GM19328 (cell line): ENCODE data around the gene RBM23.

ENCODE experiments used
- ATAC-seq: cut with Tn5 transposase; IDR thresholded peaks from one replicate; pipeline ENCODE4 v1.9.1; 2021; ENCODE audit warnings: mild to moderate bottlenecking, moderate library complexity; ENCODE audit not compliant: unreplicated experiment

The RBM23 gene

DNA sequence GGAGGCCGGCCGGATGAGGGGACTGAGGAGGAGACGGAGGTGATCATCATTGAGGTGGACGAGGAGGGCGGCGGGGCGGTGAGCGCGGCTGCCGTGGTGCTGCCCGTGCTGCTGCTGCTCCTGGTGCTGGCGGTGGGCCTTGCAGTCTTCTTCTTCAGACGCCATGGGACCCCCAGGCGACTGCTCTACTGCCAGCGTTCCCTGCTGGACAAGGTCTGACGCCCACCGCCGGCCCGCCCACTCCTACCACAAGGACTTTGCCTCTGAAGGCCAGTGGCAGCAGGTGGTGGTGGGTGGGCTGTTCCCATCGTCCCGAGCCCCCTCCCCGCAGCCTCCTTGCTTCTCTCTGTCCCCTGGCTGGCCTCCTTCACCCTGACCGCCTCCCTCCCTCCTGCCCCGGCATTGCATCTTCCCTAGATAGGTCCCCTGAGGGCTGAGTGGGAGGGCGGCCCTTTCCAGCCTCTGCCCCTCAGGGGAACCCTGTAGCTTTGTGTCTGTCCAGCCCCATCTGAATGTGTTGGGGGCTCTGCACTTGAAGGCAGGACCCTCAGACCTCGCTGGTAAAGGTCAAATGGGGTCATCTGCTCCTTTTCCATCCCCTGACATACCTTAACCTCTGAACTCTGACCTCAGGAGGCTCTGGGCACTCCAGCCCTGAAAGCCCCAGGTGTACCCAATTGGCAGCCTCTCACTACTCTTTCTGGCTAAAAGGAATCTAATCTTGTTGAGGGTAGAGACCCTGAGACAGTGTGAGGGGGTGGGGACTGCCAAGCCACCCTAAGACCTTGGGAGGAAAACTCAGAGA is 72.9 kb downstream of the RBM23 start:
- no peak for ATAC-seq

DNA sequence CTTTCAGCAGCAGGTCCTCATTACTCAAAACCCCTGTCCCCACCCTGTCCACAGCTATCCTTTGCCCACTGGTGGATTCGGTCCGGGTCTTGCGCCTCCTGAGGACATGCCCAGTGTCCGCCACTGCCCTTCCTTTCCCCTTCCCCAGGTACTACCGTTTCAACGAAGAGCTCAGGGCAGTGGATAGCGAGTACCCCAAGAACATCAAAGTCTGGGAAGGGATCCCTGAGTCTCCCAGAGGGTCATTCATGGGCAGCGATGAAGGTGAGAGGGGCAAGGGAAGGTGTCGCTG is 73.9 kb downstream of the RBM23 start:
- no peak for ATAC-seq

DNA sequence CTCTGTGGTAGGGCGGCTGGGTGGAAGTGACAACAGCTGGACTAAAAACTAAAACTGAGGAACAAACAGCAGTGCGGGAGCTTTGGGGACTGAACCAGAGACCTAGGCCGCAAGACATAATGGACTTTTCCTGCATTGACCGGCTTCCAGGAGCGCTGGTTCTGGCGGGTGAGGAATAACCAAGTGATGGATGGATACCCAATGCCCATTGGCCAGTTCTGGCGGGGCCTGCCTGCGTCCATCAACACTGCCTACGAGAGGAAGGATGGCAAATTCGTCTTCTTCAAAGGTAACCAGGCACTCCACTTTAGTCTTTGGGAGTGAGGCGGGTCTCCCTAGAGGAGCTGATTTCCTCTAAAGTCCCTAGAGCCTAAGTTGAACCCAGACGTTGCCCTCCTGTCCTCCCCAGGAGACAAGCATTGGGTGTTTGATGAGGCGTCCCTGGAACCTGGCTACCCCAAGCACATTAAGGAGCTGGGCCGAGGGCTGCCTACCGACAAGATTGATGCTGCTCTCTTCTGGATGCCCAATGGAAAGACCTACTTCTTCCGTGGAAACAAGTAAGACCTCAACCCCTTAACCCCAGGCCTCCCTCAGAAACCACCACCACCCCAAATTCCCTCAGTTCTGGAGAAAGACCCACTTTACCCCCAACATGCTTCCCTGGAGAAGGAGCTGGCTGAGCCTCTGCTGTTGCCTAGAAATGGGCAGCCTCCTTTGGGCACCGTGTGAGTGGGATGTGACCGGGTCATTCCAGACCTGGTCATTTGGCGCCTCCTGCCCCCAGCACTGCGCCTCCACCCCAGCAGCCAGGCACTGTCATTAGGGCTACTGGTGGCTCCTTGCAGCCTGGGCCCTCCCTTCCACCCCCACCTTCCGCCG is 74.5 kb downstream of the RBM23 start:
- ATAC-seq: no peak
